GM23338 (cell line): ENCODE results near the gene ACSL6. TPM values are rescaled to one million over a fixed set of nuclear protein-coding genes. Genes with fewer than 3 reads are reported as not detected.

Experiments used
- ATAC-seq: fragments of 200-7000 bp; cut with Tn5 transposase; 3 replicates; pipeline ENCODE4 v1.9.1; 2020
- DNase-seq: peaks from one replicate; pipeline ENCODE4 v3.0.0-alpha.2; 2015; ENCODE audit warnings: low spot score
- H2AFZ ChIP-seq: fragments of 200-600 bp; sonication (generic); 2 replicates; pipeline ENCODE4 v1.8.0; 2016; ENCODE audit warnings: antibody characterized with exemption, mild to moderate bottlenecking, moderate library complexity
- H3F3A ChIP-seq: fragments of 200-600 bp; sonication (generic); replicated peaks from 2 replicates; pipeline ENCODE4 v1.8.0; 2017; ENCODE audit warnings: antibody characterized with exemption, mixed run types, low read depth
- H3K27ac ChIP-seq: fragments of 200-600 bp; sonication (generic); 2 replicates; pipeline ENCODE4 v1.6.1; 2016; ENCODE audit warnings: low read depth
- H3K27me3 ChIP-seq: fragments of 200-600 bp; sonication (generic); 2 replicates; pipeline ENCODE4 v1.8.0; 2016; ENCODE audit warnings: mild to moderate bottlenecking, mixed run types, moderate library complexity; ENCODE audit not compliant: insufficient read depth
- H3K36me3 ChIP-seq: fragments of 200-600 bp; sonication (generic); 2 replicates; pipeline ENCODE4 v1.8.0; 2016; ENCODE audit warnings: mild to moderate bottlenecking; ENCODE audit not compliant: insufficient read depth
- H3K4me1 ChIP-seq: fragments of 200-600 bp; sonication (generic); 2 replicates; pipeline ENCODE4 v1.8.0; 2016; ENCODE audit warnings: mild to moderate bottlenecking, moderate library complexity; ENCODE audit not compliant: insufficient read depth
- H3K4me2 ChIP-seq: fragments of 200-600 bp; sonication (generic); 2 replicates; pipeline ENCODE4 v1.7.1; 2017; ENCODE audit warnings: mixed run types
- H3K4me3 ChIP-seq: fragments of 200-600 bp; sonication (generic); 2 replicates; pipeline ENCODE4 v1.6.1; 2016; ENCODE audit warnings: mixed run types
- H3K79me2 ChIP-seq: fragments of 200-600 bp; sonication (generic); replicated peaks from 2 replicates; pipeline ENCODE4 v1.8.0; 2017; ENCODE audit warnings: mild to moderate bottlenecking; ENCODE audit not compliant: insufficient read depth
- H3K9me2 ChIP-seq: fragments of 200-600 bp; sonication (generic); 2 replicates; pipeline ENCODE4 v1.8.0; 2017; ENCODE audit not compliant: insufficient read depth
- H4K20me1 ChIP-seq: fragments of 200-600 bp; sonication (generic); replicated peaks from 2 replicates; pipeline ENCODE4 v1.8.0; 2017; ENCODE audit warnings: mild to moderate bottlenecking; ENCODE audit not compliant: insufficient read depth
- H3K27ac Mint-ChIP-seq: 2 replicates; pipeline ENCODE4 v1.8.0; 2020; ENCODE audit warnings: inconsistent platforms, mild to moderate bottlenecking, moderate library complexity, mixed read lengths
- H3K27me3 Mint-ChIP-seq: 3 replicates; pipeline ENCODE4 v1.8.0; 2022; ENCODE audit warnings: low read depth, mild to moderate bottlenecking, moderate library complexity, mixed read lengths, inconsistent platforms; ENCODE audit not compliant: insufficient read depth, poor library complexity
- H3K36me3 Mint-ChIP-seq: 3 replicates; pipeline ENCODE4 v1.8.0; 2021; ENCODE audit warnings: low read depth, mild to moderate bottlenecking, inconsistent platforms, moderate library complexity, mixed read lengths
- H3K4me1 Mint-ChIP-seq: 3 replicates; pipeline ENCODE4 v1.8.0; 2020; ENCODE audit warnings: mild to moderate bottlenecking, inconsistent platforms, mixed read lengths
- H3K4me3 Mint-ChIP-seq: 3 replicates; pipeline ENCODE4 v1.8.0; 2021; ENCODE audit warnings: moderate library complexity, mild to moderate bottlenecking, inconsistent platforms, mixed read lengths
- H3K9me3 Mint-ChIP-seq: 3 replicates; pipeline ENCODE4 v1.8.0; 2020; ENCODE audit warnings: moderate library complexity, mild to moderate bottlenecking, inconsistent platforms, mixed read lengths
- CREB1 ChIP-seq: fragments of 250-450 bp; sonication (Bioruptor Pico); IDR thresholded peaks from 2 replicates; pipeline ENCODE4 v1.5.0; 2020; ENCODE audit warnings: low read depth, mild to moderate bottlenecking, moderate library complexity
- CTCF ChIP-seq, 2 experiments: fragments of 200-600 bp in 1 of 2; sonication (generic) in 1 of 2; conservative IDR thresholded peaks; 2 replicates each; pipeline versions ENCODE4 v1.5.1 to v1.6.1; 2016 to 2017; ENCODE audit warnings: antibody characterized with exemption in 2 of 2, low read depth in 2 of 2, mild to moderate bottlenecking in 2 of 2, moderate library complexity in 1 of 2
- ETS1 ChIP-seq: IDR thresholded peaks from 2 replicates; pipeline ENCODE4 v1.6.1; 2016; ENCODE audit warnings: antibody characterized with exemption
- EZH2 ChIP-seq: fragments of 200-600 bp; sonication (generic); IDR thresholded peaks from one replicate; pipeline ENCODE4 v1.8.0; 2017; ENCODE audit warnings: antibody characterized with exemption, mild to moderate bottlenecking, low read depth; ENCODE audit not compliant: unreplicated experiment
- EZH2phosphoT487 ChIP-seq: fragments of 200-600 bp; sonication (generic); IDR thresholded peaks from one replicate; pipeline ENCODE4 v1.8.1; 2018; ENCODE audit warnings: antibody characterized with exemption; ENCODE audit not compliant: unreplicated experiment
- JUNB ChIP-seq: IDR thresholded peaks from one replicate; pipeline ENCODE4 v1.6.1; 2016; ENCODE audit warnings: antibody characterized with exemption; ENCODE audit not compliant: unreplicated experiment
- NANOG ChIP-seq: IDR thresholded peaks from 2 replicates; pipeline ENCODE4 v1.6.1; 2016; ENCODE audit warnings: antibody characterized with exemption, borderline replicate concordance
- POLR2AphosphoS5 ChIP-seq: IDR thresholded peaks from 2 replicates; pipeline ENCODE4 v1.6.1; 2016; ENCODE audit warnings: antibody characterized with exemption, low read depth
- REST ChIP-seq: IDR thresholded peaks from one replicate; pipeline ENCODE4 v1.6.1; 2018; ENCODE audit warnings: antibody characterized with exemption; ENCODE audit not compliant: unreplicated experiment
- STAT1 ChIP-seq: IDR thresholded peaks from one replicate; pipeline ENCODE4 v1.6.1; 2016; ENCODE audit warnings: antibody characterized with exemption; ENCODE audit not compliant: unreplicated experiment
- ZNF114 ChIP-seq: fragments of 250-450 bp; sonication (Bioruptor Pico); IDR thresholded peaks from 2 replicates; pipeline ENCODE4 v1.5.0; 2020; ENCODE audit warnings: mild to moderate bottlenecking, moderate library complexity
- ZNF331 ChIP-seq: fragments of 250-450 bp; sonication (Bioruptor Pico); IDR thresholded peaks from 2 replicates; pipeline ENCODE4 v1.5.0; 2020; ENCODE audit warnings: low read depth, mild to moderate bottlenecking, moderate library complexity
- ZNF462 ChIP-seq: fragments of 250-450 bp; sonication (Bioruptor Pico); IDR thresholded peaks from 2 replicates; pipeline ENCODE4 v1.5.0; 2020; ENCODE audit warnings: mild to moderate bottlenecking, moderate library complexity
- polyA plus RNA-seq: library from polyadenylated mRNA; unstranded; fragments of >200 nt; fragmentation: Nextera tagmentation; extraction: Ambion mirVana; gene quantifications from 2 replicates; pipeline ENCODE4 v1.2.1, GENCODE V29; 2016
- total RNA-seq: library from RNA; depleted of rRNA; stranded (reverse); fragments of >200 nt; shearing (Covaris generic); gene quantifications from 2 replicates; pipeline ENCODE4 v1.2.3, GENCODE V29; 2014

The ACSL6 gene
- total and polyA plus RNA-seq, 2 experiments from 2014 or later, result 0.76 to 3.6 TPM

GRCh38 chr5:132010989-132011621 is 353 bp downstream of the ACSL6 start:
- H3K27ac Mint-ChIP-seq, result no peak overlapping the region
- Histone ChIP-seq H3K4me2 (peak overlapping the region; percentile 97), H3K4me1 (peaks cover 8% of the 10 kb centered on the region; the same call in 1 of the 2 replicates), H3K9me2 (peaks cover 2% of the 10 kb centered on the region; the same call in 1 of the 2 replicates), H3K36me3 (no peaks in the 10 kb centered on the region), H2AFZ (peak overlapping the region; percentile 99), H3K27me3 (peaks cover 25% of the 10 kb centered on the region), H3K79me2 (no peaks in the 10 kb centered on the region), H3K4me3 (peak overlapping the region; percentile 78), H3K27ac (no peak overlapping the region), H4K20me1 (no peaks in the 10 kb centered on the region), H3F3A (no peaks in the 10 kb centered on the region)
- no peaks in the 10 kb centered on the region for H3K9me3 Mint-ChIP-seq
- ATAC-seq, result peak; percentile 9
- peak; percentile 26 for DNase-seq
- H3K4me1 Mint-ChIP-seq, result peaks cover 22% of the 10 kb centered on the region
- no peaks in the 10 kb centered on the region for H3K36me3 Mint-ChIP-seq
- H3K27me3 Mint-ChIP-seq, result peaks cover 32% of the 10 kb centered on the region
- TF ChIP-seq STAT1 (no peak), ZNF331 (CRISPR knock-in tag) (no peak), ETS1 (no peak), EZH2phosphoT487 (no peak), NANOG (no peak), ZNF114 (CRISPR knock-in tag) (no peak), CREB1 (CRISPR knock-in tag) (no peak), EZH2 (peak; percentile 52), ZNF462 (CRISPR knock-in tag) (no peak), POLR2AphosphoS5 (no peak), CTCF (conservative IDR thresholded peaks at IDR 0.05; ENCODE audit: low read depth in 2 of 2) (no peak), REST (peak; percentile 25), JUNB (no peak)
- H3K4me3 Mint-ChIP-seq, result peak overlapping the region; percentile 88
